Activated CD4-positive, alpha-beta T cell treated with anti-CD3 and anti-CD28 coated beads, Interleukin-10, Interleukin-2, amounts not matched to agents 100 ng/mL and 50 ng/mL, durations not matched to agents 16 hours and 8 hours (primary cell): ENCODE measurements around the gene GALNT2.

Experiments used
- DNase-seq: peaks from one replicate; pipeline ENCODE4 v3.0.0-alpha.2; 2020

The GALNT2 gene

GRCh38 chr1:230052018-230052417, 15.0 kb upstream of the GALNT2 start:
- no peak for DNase-seq

DNA sequence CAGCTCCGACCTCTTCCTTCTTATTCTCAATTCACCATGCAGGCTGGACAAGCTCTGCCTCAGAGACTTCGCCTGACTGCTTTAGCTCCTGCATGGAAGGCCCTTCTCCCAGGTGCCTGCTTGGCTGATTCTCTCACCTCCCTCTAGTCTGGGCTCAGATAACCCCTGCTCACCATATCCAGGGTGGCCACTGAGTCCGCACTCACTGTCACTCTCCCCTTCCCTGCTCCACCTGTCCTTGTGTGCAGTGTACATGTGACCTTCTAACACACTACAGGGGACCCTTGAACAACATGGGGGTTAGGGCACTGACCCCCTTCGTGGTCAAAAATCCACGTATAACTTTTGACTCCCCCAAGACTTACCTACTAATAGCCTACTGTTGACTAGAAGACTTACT, 14.4 kb upstream of the GALNT2 start:
- DNase-seq, result no peak

- DNase-seq, result no peak
Measured at GRCh38 chr1:230054092-230054749, 12.8 kb upstream of the GALNT2 start.

GRCh38 chr1:230056098-230056497, 10.9 kb upstream of the GALNT2 start:
- DNase-seq, result no peak

DNA sequence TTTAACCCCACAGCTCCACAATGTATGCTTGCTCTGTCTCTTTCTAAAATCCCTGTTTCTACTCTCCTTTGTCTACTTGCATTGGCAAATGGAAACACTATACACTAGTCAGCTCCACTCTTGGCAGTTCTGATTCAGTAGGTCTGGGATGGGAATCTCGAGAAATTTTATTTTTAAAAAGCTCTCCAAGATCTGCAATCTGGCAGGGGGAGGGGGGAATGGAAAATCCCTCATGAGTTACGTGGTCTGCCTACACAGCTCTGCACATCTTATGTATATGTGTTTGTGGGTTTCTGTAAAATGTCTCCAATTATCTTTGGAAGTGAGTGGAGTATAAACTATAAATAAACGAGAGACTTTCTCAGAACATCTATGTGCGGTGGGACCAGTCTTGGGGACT, 9.9 kb upstream of the GALNT2 start:
- no peak for DNase-seq

- no peak for DNase-seq
Measured at GRCh38 chr1:230057681-230058565, 9.1 kb upstream of the GALNT2 start.

GRCh38 chr1:230058626-230059025, 8.4 kb upstream of the GALNT2 start:
- no peak for DNase-seq

DNA sequence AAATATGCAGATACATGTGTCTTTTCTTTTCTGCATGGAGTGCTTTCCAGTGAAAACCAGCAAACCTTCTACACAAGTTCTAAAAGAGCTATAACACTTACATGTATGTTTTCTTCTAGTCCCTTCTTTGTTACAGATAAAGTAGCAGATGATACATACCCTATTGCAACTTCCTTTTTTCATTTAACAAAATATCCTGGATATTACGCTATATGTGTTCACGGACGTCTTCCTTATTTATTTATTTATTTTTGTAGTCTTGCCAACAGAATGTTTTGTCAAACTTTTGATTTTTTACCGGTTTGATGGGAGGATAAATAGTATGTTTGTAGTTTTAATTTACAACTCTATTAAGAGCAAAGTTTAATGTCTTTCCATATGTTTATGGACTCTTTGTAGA, 5.2 kb upstream of the GALNT2 start:
- no peak for DNase-seq

DNA sequence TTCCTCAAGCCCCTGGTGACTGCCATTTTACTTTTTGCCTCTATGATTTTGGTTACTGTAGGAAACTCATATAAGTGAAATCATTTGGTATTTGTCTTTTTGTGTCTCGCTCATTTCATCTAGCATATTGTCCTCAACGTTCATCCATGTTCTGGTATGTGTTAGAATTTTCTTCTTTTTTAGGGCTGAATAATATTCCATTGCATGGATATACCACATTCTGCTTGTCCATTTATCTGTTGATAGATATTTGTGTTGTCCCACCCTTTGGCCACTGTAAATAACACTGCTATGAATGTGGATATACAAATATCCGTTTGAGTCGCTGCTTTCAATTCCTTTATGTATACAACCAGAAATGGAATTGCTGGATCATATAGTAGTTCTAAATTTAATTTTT, 4.5 kb upstream of the GALNT2 start:
- no peak for DNase-seq

- DNase-seq, result no peak
Measured at GRCh38 chr1:230064283-230064682, 2.8 kb upstream of the GALNT2 start.

GRCh38 chr1:230065161-230065560, 1.9 kb upstream of the GALNT2 start:
- no peak for DNase-seq

- DNase-seq, result no peak
Measured at GRCh38 chr1:230065571-230065970, 1.5 kb upstream of the GALNT2 start.

GRCh38 chr1:230066031-230066430, 1.0 kb upstream of the GALNT2 start:
- DNase-seq, result no peak

DNA sequence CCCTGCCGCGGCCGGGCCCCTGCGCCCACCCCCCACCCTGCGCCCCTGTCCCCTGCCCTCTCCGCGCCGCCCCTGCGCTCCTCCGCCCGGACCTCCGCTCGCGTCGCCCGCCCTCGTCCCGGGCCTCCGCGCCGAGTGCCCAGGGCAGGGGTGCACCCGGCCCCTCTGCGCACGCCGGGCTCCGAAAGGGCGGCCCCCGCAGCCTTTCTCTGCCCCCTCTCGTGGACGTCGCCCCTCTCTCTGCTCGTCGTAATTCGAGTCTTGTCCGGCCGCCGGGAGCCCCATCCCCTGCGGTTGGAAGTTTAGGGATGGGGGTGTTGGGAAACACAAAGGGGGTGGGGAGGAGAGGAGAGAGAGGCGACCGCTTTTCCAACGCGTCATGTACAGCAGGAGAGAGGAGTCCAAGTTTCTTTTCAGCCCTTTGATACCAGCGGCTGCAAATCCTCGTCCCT, 407 bp downstream of the GALNT2 start:
- peak; percentile 12 for DNase-seq

GRCh38 chr1:230067871-230068620, 1.0 kb downstream of the GALNT2 start:
- DNase-seq, result peak; percentile 27

GRCh38 chr1:230068621-230068873, 1.5 kb downstream of the GALNT2 start:
- DNase-seq, result no peak

- DNase-seq, result peak; percentile 35
Measured at GRCh38 chr1:230068952-230069684, 2.1 kb downstream of the GALNT2 start.

GRCh38 chr1:230069796-230070195, 2.8 kb downstream of the GALNT2 start:
- peak; percentile 28 for DNase-seq

DNA sequence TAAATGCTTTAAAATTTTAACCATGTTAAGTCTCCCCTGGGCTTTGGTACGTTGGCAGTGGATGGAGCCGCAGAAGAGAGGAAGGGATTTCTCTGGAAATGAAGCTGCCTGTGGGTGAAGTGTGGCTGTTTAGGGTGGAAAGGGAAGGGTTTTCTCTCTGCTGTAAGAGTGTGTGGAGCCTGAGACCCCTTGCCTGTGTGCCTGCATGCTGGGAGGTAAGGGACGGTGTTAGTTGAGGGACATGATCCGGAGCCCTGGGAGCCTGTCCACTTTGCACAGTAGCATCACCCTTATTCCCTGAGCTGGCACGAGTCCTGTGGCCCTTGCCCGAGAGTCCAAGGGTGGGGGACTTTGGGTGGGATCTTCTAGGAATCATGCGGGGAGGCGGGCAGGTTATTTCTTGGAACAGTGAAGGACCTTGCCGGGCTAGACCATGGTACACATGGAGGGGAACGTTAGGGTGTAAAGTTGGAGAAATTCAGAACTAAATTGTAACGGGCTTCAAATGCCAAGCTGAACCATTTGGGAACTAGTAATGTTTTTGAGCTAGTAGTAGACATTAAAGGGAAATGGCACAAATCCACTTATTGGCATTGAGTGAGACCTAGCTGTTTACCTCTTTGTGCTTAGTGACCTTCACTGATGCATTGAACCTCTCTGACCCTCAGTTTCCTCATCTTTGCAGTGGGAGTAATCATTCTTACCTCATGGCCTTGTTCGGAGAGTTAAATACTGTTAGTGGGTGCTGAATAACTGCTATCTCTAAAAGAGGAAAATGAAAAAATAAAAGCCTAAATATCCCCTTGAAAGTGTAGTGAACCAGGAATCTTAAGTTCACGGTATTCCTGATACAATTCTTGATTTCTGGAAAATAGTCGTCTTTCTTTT, 3.5 kb downstream of the GALNT2 start:
- no peak for DNase-seq

GRCh38 chr1:230071316-230071715, 4.3 kb downstream of the GALNT2 start:
- no peak for DNase-seq

GRCh38 chr1:230072296-230072695, 5.3 kb downstream of the GALNT2 start:
- no peak for DNase-seq

GRCh38 chr1:230072866-230073265, 5.8 kb downstream of the GALNT2 start:
- no peak for DNase-seq
